T-cell (primary cell): Measurements from ENCODE around the gene TSPEAR. TPM values are rescaled to one million over a fixed set of nuclear protein-coding genes. Genes with fewer than 3 reads are reported as not detected.

Experiments
- ATAC-seq, 4 experiments: fragments of 200-7000 bp in 3 of 4; fragments of 150-1000 bp in 1 of 4; cut with Tn5 transposase; replicated peaks in 1 of 4; 1 replicate in 3 of 4; 2 replicates in 1 of 4; pipeline ENCODE4 v1.10.0; 2021; ENCODE audit warnings: moderate library complexity in 3 of 4, mild to moderate bottlenecking in 2 of 4, moderate number of reproducible peaks in 1 of 4
- CTCF ChIA-PET, 2 donors: fragments of 300-600 bp; sonication (Branson Sonifier 250); formaldehyde crosslinking; loops; one replicate each; lab custom pipeline; 2022; ENCODE audit warnings: antibody characterized with exemption in 2 of 2; lab: Charles Lee
- POLR2A ChIA-PET, 2 donors: fragments of 300-600 bp; sonication (Branson Sonifier 250); formaldehyde crosslinking; loops; one replicate each; lab custom pipeline; 2022; ENCODE audit warnings: antibody characterized with exemption in 2 of 2; lab: Charles Lee
- DNase-seq, 35 experiments: peaks; one replicate each; pipeline versions ENCODE4 v3.0.0 to v3.0.0-alpha.2; 2013 to 2023
- H3K27ac ChIP-seq: one replicate; pipeline ENCODE4 v1.5.1; 2013; ENCODE audit warnings: low read length
- H3K27me3 ChIP-seq, 2 experiments: replicated peaks in 1 of 2; 1 replicate in 1 of 2; 2 replicates in 1 of 2; pipeline versions ENCODE4 v1.6.1 to v1.7.0; 2013; ENCODE audit warnings: low read length in 1 of 2, mixed read lengths in 1 of 2; ENCODE audit not compliant: control insufficient read depth in 2 of 2, insufficient read depth in 2 of 2; ENCODE audit errors: extremely low read depth in 1 of 2
- H3K36me3 ChIP-seq, 2 donors: 1 replicate in 1 of 2; 2 replicates in 1 of 2; pipeline versions ENCODE4 v1.6.1 to v1.7.0; 2013; ENCODE audit warnings: low read length in 1 of 2; ENCODE audit not compliant: control insufficient read depth in 2 of 2, insufficient read depth in 1 of 2; ENCODE audit errors: extremely low read depth in 1 of 2
- H3K4me1 ChIP-seq, 2 experiments: 1 replicate in 1 of 2; 2 replicates in 1 of 2; pipeline versions ENCODE4 v1.6.1 to v1.7.0; 2013; ENCODE audit warnings: low read length in 2 of 2, mixed read lengths in 1 of 2; ENCODE audit not compliant: insufficient read depth in 2 of 2, control insufficient read depth in 1 of 2; ENCODE audit errors: extremely low read depth in 1 of 2
- H3K4me3 ChIP-seq, 2 donors: 1 replicate in 1 of 2; 2 replicates in 1 of 2; pipeline versions ENCODE4 v1.5.1 to v1.7.0; 2013; ENCODE audit warnings: mild to moderate bottlenecking in 2 of 2, low read length in 1 of 2, moderate library complexity in 1 of 2; ENCODE audit not compliant: control insufficient read depth in 1 of 2; ENCODE audit errors: extremely low read depth in 1 of 2
- H3K9me3 ChIP-seq: 2 replicates; pipeline ENCODE4 v1.7.0; 2013
- H3K27ac Mint-ChIP-seq, 2 donors: one replicate each; pipeline ENCODE4 v1.8.0; 2020 to 2021; ENCODE audit warnings: mild to moderate bottlenecking in 2 of 2, mixed read lengths in 2 of 2
- H3K27me3 Mint-ChIP-seq, 2 donors: one replicate each; pipeline ENCODE4 v1.8.0; 2021 to 2022; ENCODE audit warnings: mixed read lengths in 2 of 2
- H3K36me3 Mint-ChIP-seq: one replicate; pipeline ENCODE4 v1.8.0; 2021; ENCODE audit warnings: mixed read lengths
- H3K4me1 Mint-ChIP-seq, 3 donors: one replicate each; pipeline ENCODE4 v1.8.0; 2020 to 2022; ENCODE audit warnings: mixed read lengths in 3 of 3, mild to moderate bottlenecking in 1 of 3
- H3K4me3 Mint-ChIP-seq, 3 donors: one replicate each; pipeline ENCODE4 v1.8.0; 2020 to 2022; ENCODE audit warnings: mild to moderate bottlenecking in 3 of 3, mixed read lengths in 3 of 3, moderate library complexity in 3 of 3
- H3K9me3 Mint-ChIP-seq, 3 donors: one replicate each; pipeline ENCODE4 v1.8.0; 2020 to 2022; ENCODE audit warnings: mixed read lengths in 3 of 3
- WGBS: methylation state at CpG from one replicate; pipeline ENCODE4 v1.1.5; 2013; ENCODE audit warnings: missing lambda C conversion rate; ENCODE audit not compliant: insufficient coverage; 5-methylcytosine and 5-hydroxymethylcytosine counted together
- total RNA-seq, 35 experiments: library from RNA in 6 of 35; stranded (reverse) in 6 of 35; fragments of 120-200 nt in 1 of 35; gene quantifications; one replicate each; pipeline versions ENCODE4 v1.2.1 to v1.2.4 and lab custom pipeline; 2013 to 2026

The TSPEAR gene
- total RNA-seq, 5 donors from 2014 or later (not counting 1 experiment from before 2014, with no cell fraction given), result not detected

DNA sequence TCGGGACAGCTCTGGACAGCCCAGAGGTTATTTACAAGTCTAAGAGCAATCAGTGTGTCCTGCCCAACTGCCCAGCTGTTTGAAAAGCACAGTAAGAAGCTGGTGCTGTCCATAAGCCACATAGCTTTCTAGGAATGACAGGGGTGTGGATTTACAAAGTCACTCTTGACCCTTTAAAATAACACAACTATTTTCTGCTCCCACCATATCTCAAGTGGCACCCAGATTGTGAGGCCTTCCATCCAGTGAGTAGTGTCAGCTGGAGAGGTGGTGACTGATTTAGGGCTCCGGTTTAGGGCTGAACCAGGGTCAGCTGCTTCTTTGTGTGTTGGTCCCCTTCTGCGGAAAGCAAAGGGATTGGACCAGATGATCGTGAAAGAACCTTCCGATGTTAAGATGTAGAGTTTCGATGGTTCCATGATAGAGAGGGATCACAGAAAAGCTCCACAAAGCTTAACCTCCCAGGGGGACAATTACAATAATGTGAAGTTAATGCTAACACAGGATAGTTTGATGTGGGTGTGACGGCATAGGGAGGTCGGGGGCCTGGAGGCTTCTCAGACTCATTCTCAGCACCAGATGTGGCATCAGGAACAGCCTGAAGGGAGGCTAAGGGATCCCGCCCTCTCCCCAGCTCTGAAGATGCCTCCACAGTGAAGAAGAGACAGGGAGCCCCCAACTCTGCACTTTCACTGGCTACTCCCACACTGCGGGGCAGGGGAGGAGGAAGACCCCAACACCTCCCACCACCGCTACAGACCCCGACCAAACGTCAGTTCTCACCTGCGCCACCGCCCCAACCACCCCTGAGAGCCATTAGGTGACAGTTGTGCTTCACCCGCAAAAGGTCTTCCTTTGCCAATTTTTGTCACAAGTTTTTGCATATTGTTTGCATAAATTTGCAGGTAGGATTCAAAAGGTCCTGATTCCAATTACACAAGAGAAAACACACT lies 215.5 kb downstream of the TSPEAR start:
- Histone ChIP-seq H3K27ac (no peak overlapping the region), H3K36me3 (no peaks in the 10 kb centered on the region), H3K4me1 (no peaks in the 10 kb centered on the region), H3K9me3 (no peaks in the 10 kb centered on the region), H3K4me3 (no peak overlapping the region), H3K27me3 (peaks cover 0 to 67% of the 10 kb centered on the region in 2 experiments)
- DNase-seq (no peak), ATAC-seq (no peak)
- no peaks in the 10 kb centered on the region for H3K4me1 Mint-ChIP-seq
- peaks cover 5 to 13% (median 7%) of the 10 kb centered on the region in 3 donors for H3K9me3 Mint-ChIP-seq
- POLR2A ChIA-PET, result interaction anchor here in 1 of 2 donors (0.6 kb wide), 1 partner anchor 109 kb away, joined by 5 read pairs; no protein-coding TSS in a partner anchor
- H3K36me3 Mint-ChIP-seq, result peaks cover 3% of the 10 kb centered on the region
- H3K27ac Mint-ChIP-seq, result no peak overlapping the region
- CTCF ChIA-PET, result no interaction called here
- H3K27me3 Mint-ChIP-seq, result peaks cover 6 to 38% of the 10 kb centered on the region in 2 donors
- no peak overlapping the region for H3K4me3 Mint-ChIP-seq
- 90% methylated on average over 5 of the region's 16 CpGs for WGBS

DNA sequence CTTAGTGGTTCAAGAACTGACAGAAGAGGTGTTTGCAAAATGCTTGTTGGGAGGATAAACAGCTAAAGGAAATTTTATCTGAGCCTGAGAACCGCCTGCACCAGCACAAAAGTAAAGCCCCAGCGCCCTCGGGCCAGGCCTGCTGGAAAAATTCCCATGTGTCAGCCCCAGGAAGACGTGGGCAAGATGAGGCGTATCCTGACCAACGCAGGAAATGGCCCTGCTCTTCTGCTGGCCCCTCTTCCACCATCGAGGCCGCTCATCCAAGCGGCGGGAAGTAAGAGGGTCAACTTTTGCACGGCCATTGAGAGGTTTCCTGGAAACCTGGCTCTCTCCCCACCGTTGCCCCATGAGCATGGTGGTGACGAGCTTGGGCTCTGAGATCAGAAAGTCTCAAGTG lies 216.4 kb downstream of the TSPEAR start:
- no peaks in the 10 kb centered on the region for H3K4me1 Mint-ChIP-seq
- Histone ChIP-seq H3K36me3 (no peaks in the 10 kb centered on the region), H3K27ac (no peak overlapping the region), H3K27me3 (peaks cover 0 to 65% of the 10 kb centered on the region in 2 experiments), H3K4me1 (no peaks in the 10 kb centered on the region), H3K4me3 (no peak overlapping the region), H3K9me3 (no peaks in the 10 kb centered on the region)
- ChIA-PET POLR2A (interaction anchor here in 1 of 2 donors (0.6 kb wide), 1 partner anchor 437 kb away, joined by 3 read pairs; no protein-coding TSS in a partner anchor), CTCF (no interaction called here)
- H3K36me3 Mint-ChIP-seq, result peaks cover 3% of the 10 kb centered on the region
- H3K27ac Mint-ChIP-seq, result no peak overlapping the region
- WGBS, result 81% methylated on average over 10 of the region's 13 CpGs
- ATAC-seq (no peak), DNase-seq (no peak)
- peaks cover 5 to 13% (median 7%) of the 10 kb centered on the region in 3 donors for H3K9me3 Mint-ChIP-seq
- peaks cover 8 to 40% of the 10 kb centered on the region in 2 donors for H3K27me3 Mint-ChIP-seq
- no peak overlapping the region for H3K4me3 Mint-ChIP-seq

DNA sequence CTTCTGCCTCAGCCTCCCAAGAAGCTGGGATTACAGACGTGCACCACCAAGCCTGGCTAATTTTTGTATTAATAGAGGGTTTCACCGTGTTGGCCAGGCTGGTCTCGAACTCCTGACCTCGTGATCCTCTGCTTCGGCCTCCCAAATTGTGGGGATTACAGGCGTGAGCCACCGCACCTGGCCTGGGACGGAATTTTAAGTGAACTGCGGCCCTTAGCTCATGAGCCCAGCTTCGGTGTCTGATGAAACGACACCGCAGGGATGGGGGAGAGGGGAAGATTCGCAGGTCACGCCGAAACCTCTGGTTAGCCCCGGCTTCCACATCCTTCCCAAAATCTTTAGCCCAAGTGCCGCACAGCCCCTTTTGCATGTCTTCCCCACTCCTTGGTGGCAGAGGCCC lies 217.0 kb downstream of the TSPEAR start:
- POLR2A ChIA-PET, result interaction anchor here in 1 of 2 donors (0.6 kb wide), 1 partner anchor 437 kb away, joined by 3 read pairs; no protein-coding TSS in a partner anchor
- H3K27ac ChIP-seq, result no peak overlapping the region
- H3K4me3 Mint-ChIP-seq, result no peak overlapping the region
- no peaks in the 10 kb centered on the region for H3K36me3 ChIP-seq
- H3K4me1 Mint-ChIP-seq, result no peaks in the 10 kb centered on the region
- H3K27me3 Mint-ChIP-seq, result peaks cover 10 to 40% of the 10 kb centered on the region in 2 donors
- no peaks in the 10 kb centered on the region for H3K9me3 ChIP-seq
- no peak overlapping the region for H3K27ac Mint-ChIP-seq
- H3K27me3 ChIP-seq, result peaks cover 0 to 60% of the 10 kb centered on the region in 2 experiments
- no peaks in the 10 kb centered on the region for H3K4me1 ChIP-seq
- DNase-seq (no peak), ATAC-seq (no peak)
- peaks cover 3% of the 10 kb centered on the region for H3K36me3 Mint-ChIP-seq
- peaks cover 5 to 13% (median 7%) of the 10 kb centered on the region in 3 donors for H3K9me3 Mint-ChIP-seq
- CTCF ChIA-PET, result interaction anchor here in 1 of 2 donors (0.9 kb wide), 1 partner anchor 307 kb away, joined by 6 read pairs; no protein-coding TSS in a partner anchor
- WGBS, result 74% methylated on average over 8 of the region's 17 CpGs
- H3K4me3 ChIP-seq, result no peak overlapping the region

DNA sequence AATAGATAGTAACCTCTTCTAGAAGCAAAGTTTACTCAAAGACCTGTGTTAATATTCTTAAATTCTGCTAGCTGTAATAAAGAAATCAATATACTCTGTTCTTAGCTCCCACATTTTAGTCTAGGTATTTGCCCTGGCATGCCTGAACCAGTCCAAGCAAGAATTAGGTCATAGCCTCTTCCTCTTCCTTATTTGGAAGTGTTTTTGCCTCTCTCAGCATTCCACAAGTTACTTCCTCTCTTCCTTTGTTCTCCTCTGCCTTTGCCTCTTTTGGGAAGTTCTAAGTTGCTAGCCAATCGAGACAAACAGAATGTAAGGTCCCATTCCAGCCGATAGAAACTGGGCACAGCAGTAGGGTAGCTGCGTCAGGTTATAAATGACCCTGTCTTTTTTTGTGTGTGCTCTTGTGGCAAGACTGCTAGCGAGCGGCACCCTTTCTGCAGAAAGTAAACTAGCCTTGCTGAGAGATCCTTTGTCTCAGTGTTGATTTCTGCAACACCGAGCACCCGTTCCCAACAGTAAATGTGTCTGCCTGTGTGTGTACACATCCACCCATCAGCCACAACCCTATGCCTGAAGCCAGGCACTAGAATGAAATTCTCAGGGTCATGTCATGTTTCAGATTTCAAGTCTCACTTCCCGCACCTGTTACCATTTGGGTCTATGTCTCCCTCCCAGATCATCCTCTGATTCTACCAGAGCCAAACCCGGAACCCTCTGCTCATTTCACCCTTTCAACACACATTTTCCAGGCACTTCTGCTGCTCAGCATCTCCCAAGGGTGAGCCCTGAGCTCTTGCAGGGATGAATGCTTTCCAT lies 218.6 kb downstream of the TSPEAR start:
- ChIA-PET CTCF (no interaction called here), POLR2A (no interaction called here)
- H3K9me3 ChIP-seq, result no peaks in the 10 kb centered on the region

DNA sequence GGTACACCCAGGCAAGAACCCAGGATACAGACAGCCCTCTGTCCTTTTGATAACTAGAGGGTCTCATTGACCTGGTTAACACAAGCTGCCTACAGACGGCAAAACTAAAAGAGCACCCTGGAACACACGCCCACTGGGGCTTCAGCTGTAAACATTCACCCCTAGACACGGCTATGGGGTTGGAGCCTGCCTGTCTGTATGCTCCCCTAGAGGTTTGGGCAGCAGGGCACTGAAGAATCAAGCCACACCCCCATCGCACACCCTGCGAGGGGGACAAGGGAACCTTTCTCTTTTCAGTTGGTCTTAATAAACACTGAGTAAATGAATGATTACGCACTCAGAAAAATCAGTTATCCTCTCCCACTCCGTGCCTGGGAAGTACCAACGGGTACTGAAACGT lies 220.6 kb downstream of the TSPEAR start:
- Mint-ChIP-seq H3K36me3 (peaks cover 3% of the 10 kb centered on the region), H3K4me1 (peaks cover 4 to 7% (median 6%) of the 10 kb centered on the region in 3 donors), H3K9me3 (peaks cover 5 to 13% (median 7%) of the 10 kb centered on the region in 3 donors), H3K4me3 (no peak overlapping the region), H3K27me3 (peaks cover 13 to 24% of the 10 kb centered on the region in 2 donors), H3K27ac (no peak overlapping the region)
- Histone ChIP-seq H3K36me3 (no peaks in the 10 kb centered on the region), H3K27me3 (peaks cover 0 to 36% of the 10 kb centered on the region in 2 experiments), H3K27ac (no peak overlapping the region), H3K9me3 (no peaks in the 10 kb centered on the region), H3K4me1 (peaks cover 7% of the 10 kb centered on the region in 2 experiments), H3K4me3 (no peak overlapping the region)
- POLR2A ChIA-PET, result no interaction called here
- DNase-seq (no peak), ATAC-seq (no peak)
- WGBS, result 83% methylated on average over 3 of the region's 9 CpGs
- CTCF ChIA-PET, result no interaction called here

More for the DNA sequence above, 218.6 kb downstream of the TSPEAR start:
- no peak overlapping the region for H3K4me3 ChIP-seq
- Mint-ChIP-seq H3K36me3 (peaks cover 3% of the 10 kb centered on the region), H3K27ac (no peak overlapping the region), H3K4me3 (no peak overlapping the region), H3K27me3 (peaks cover 13 to 36% of the 10 kb centered on the region in 2 donors), H3K4me1 (peaks cover 0 to under 1% (median 0%) of the 10 kb centered on the region in 3 donors), H3K9me3 (peaks cover 5 to 13% (median 7%) of the 10 kb centered on the region in 3 donors)
- DNase-seq (no peak), ATAC-seq (no peak)
- H3K4me1 ChIP-seq, result no peaks in the 10 kb centered on the region
- H3K36me3 ChIP-seq, result no peaks in the 10 kb centered on the region
- H3K27ac ChIP-seq, result no peak overlapping the region
- peaks cover 0 to 49% of the 10 kb centered on the region in 2 experiments for H3K27me3 ChIP-seq
- 92% methylated on average over 8 of the region's 9 CpGs for WGBS

DNA sequence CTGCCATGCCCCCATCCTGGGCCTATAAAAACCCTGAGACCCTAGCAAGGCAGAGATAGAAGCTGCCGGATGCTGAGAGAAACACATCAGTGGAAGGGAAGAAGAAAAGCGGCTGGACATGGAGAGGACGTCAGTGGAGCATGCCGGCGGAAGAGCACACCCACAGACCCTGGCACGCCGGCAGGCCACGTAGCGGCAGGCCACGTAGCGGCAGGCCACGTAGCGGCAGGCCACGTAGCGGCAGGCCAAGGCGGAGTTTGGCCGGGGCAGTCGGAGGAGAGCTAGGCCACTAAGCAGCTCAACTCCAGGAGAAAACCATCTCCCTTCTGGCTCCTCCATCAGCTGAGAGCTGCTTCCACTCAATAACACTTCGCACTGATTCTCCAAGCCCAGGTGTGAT lies 221.0 kb downstream of the TSPEAR start:
- POLR2A ChIA-PET, result no interaction called here
- peaks cover 0 to 37% of the 10 kb centered on the region in 2 experiments for H3K27me3 ChIP-seq
- ATAC-seq (no peak), DNase-seq (no peak)
- peaks cover 3% of the 10 kb centered on the region for H3K36me3 Mint-ChIP-seq
- H3K4me1 Mint-ChIP-seq, result peaks cover 5 to 7% (median 6%) of the 10 kb centered on the region in 3 donors
- 95% methylated on average over 12 of the region's 19 CpGs for WGBS
- no peak overlapping the region for H3K27ac ChIP-seq
- H3K4me3 ChIP-seq, result no peak overlapping the region
- H3K27me3 Mint-ChIP-seq, result peaks cover 13 to 20% of the 10 kb centered on the region in 2 donors
- H3K4me1 ChIP-seq, result peaks cover 10 to 11% of the 10 kb centered on the region in 2 experiments
- peaks cover 5 to 13% (median 7%) of the 10 kb centered on the region in 3 donors for H3K9me3 Mint-ChIP-seq
- H3K4me3 Mint-ChIP-seq, result no peak overlapping the region
- CTCF ChIA-PET, result no interaction called here
- no peaks in the 10 kb centered on the region for H3K9me3 ChIP-seq
- H3K36me3 ChIP-seq, result no peaks in the 10 kb centered on the region
- no peak overlapping the region for H3K27ac Mint-ChIP-seq
